WTC11 (cell line): ENCODE measurements around the gene WWOX. TPM values are rescaled to one million over a fixed set of nuclear protein-coding genes. Genes with fewer than 3 reads are reported as not detected.

Experiments used
- ATAC-seq: fragments of 200-7000 bp; cut with Tn5 transposase; 2 replicates; pipeline ENCODE4 v1.10.0; 2021; ENCODE audit warnings: mild to moderate bottlenecking, moderate library complexity
- CTCF ChIA-PET: fragments of 300-600 bp; sonication (Branson Sonifier 250); formaldehyde crosslinking; loops from one replicate; lab custom pipeline; 2021; ENCODE audit warnings: antibody characterized with exemption; lab: Charles Lee
- POLR2A ChIA-PET: fragments of 350-600 bp; sonication (Branson Sonifier 250); formaldehyde crosslinking; loops from one replicate; lab custom pipeline; 2021; ENCODE audit warnings: antibody characterized with exemption; lab: Charles Lee
- DNase-seq: peaks from one replicate; pipeline ENCODE4 v3.0.0; 2021; ENCODE audit warnings: low spot score
- H3K27ac Mint-ChIP-seq: 2 replicates; pipeline ENCODE4 v1.8.0; 2021; ENCODE audit warnings: mixed read lengths
- H3K27me3 Mint-ChIP-seq: 2 replicates; pipeline ENCODE4 v1.8.0; 2021; ENCODE audit warnings: low read depth, mild to moderate bottlenecking, moderate library complexity, mixed read lengths
- H3K36me3 Mint-ChIP-seq: 2 replicates; pipeline ENCODE4 v1.8.0; 2021; ENCODE audit warnings: mixed read lengths
- H3K4me1 Mint-ChIP-seq: 2 replicates; pipeline ENCODE4 v1.8.0; 2022; ENCODE audit warnings: mixed read lengths
- H3K4me3 Mint-ChIP-seq: 2 replicates; pipeline ENCODE4 v1.8.0; 2021; ENCODE audit warnings: mild to moderate bottlenecking, moderate library complexity, mixed read lengths
- H3K9me3 Mint-ChIP-seq: 2 replicates; pipeline ENCODE4 v1.8.0; 2021; ENCODE audit warnings: mixed read lengths
- FOXK1 ChIP-seq: sonication (generic); formaldehyde crosslinking; IDR thresholded peaks from 2 replicates; pipeline ENCODE4 v1.8.0; 2022; ENCODE audit warnings: mild to moderate bottlenecking, moderate library complexity, missing genetic modification reagents
- GRHL2 ChIP-seq: fragments of 250-450 bp; sonication (Bioruptor Pico); IDR thresholded peaks from 2 replicates; pipeline ENCODE4 v1.8.0; 2022; ENCODE audit warnings: mild to moderate bottlenecking, moderate library complexity; ENCODE audit not compliant: insufficient replicate concordance, severe bottlenecking
- HMGA2 ChIP-seq: fragments of 250-450 bp; sonication (Bioruptor Pico); IDR thresholded peaks from 2 replicates; pipeline ENCODE4 v1.4.0; 2021; ENCODE audit warnings: mild to moderate bottlenecking, moderate library complexity
- JAZF1 ChIP-seq: fragments of 250-450 bp; sonication (Bioruptor Pico); IDR thresholded peaks from 2 replicates; pipeline ENCODE4 v1.9.0; 2021; ENCODE audit warnings: moderate library complexity, mild to moderate bottlenecking, inconsistent platforms
- MXD4 ChIP-seq: fragments of 250-450 bp; sonication (Bioruptor Pico); IDR thresholded peaks from 2 replicates; pipeline ENCODE4 v1.8.0; 2021; ENCODE audit warnings: mild to moderate bottlenecking, moderate library complexity, borderline replicate concordance
- MYBL2 ChIP-seq: sonication (generic); formaldehyde crosslinking; IDR thresholded peaks from 2 replicates; pipeline ENCODE4 v1.8.1; 2023; ENCODE audit warnings: mild to moderate bottlenecking, moderate library complexity, missing genetic modification reagents
- NFYB ChIP-seq: sonication (generic); formaldehyde crosslinking; conservative IDR thresholded peaks from 2 replicates; pipeline ENCODE4 v1.8.0; 2022; ENCODE audit warnings: low read depth, missing genetic modification reagents
- OVOL2 ChIP-seq: fragments of 250-450 bp; sonication (Bioruptor Pico); IDR thresholded peaks from 2 replicates; pipeline ENCODE4 v1.9.0; 2021; ENCODE audit warnings: mild to moderate bottlenecking, borderline replicate concordance
- RELA ChIP-seq: sonication (generic); formaldehyde crosslinking; IDR thresholded peaks from 2 replicates; pipeline ENCODE4 v1.8.1; 2022; ENCODE audit warnings: missing genetic modification reagents, mild to moderate bottlenecking, borderline replicate concordance
- SMAD3 ChIP-seq: sonication (generic); formaldehyde crosslinking; IDR thresholded peaks from 2 replicates; pipeline ENCODE4 v1.8.0; 2022; ENCODE audit warnings: missing genetic modification reagents, mild to moderate bottlenecking, borderline replicate concordance
- SMAD4 ChIP-seq: sonication (generic); formaldehyde crosslinking; IDR thresholded peaks from 2 replicates; pipeline ENCODE4 v1.8.0; 2022; ENCODE audit warnings: mild to moderate bottlenecking, missing genetic modification reagents
- ZNF396 ChIP-seq: fragments of 250-450 bp; sonication (Bioruptor Pico); IDR thresholded peaks from 2 replicates; pipeline ENCODE4 v1.8.0; 2021; ENCODE audit warnings: mild to moderate bottlenecking, moderate library complexity, borderline replicate concordance
- ZNF423 ChIP-seq: fragments of 250-450 bp; sonication (Bioruptor Pico); IDR thresholded peaks from 2 replicates; pipeline ENCODE4 v2.1.2; 2022; ENCODE audit warnings: mild to moderate bottlenecking, moderate library complexity
- total RNA-seq: library from RNA; stranded (reverse); gene quantifications from 3 replicates; pipeline ENCODE4 v1.2.3, GENCODE V29; 2021
- TF ChIP-seq, protein P1 (sequence below): sonication (generic); formaldehyde crosslinking; IDR thresholded peaks from 2 replicates; pipeline ENCODE4 v1.8.1; 2023; ENCODE audit warnings: mild to moderate bottlenecking, missing genetic modification reagents
- TF ChIP-seq, protein P2 (sequence below): sonication (generic); formaldehyde crosslinking; IDR thresholded peaks from 2 replicates; pipeline ENCODE4 v1.8.1; 2023; ENCODE audit warnings: mild to moderate bottlenecking, missing genetic modification reagents, moderate library complexity
- TF ChIP-seq, protein P3 (sequence below): sonication (generic); formaldehyde crosslinking; IDR thresholded peaks from 2 replicates; pipeline ENCODE4 v1.8.0; 2023; ENCODE audit warnings: mild to moderate bottlenecking, missing genetic modification reagents
- TF ChIP-seq, protein P4 (sequence below): sonication (generic); formaldehyde crosslinking; IDR thresholded peaks from 2 replicates; pipeline ENCODE4 v1.8.1; 2022; ENCODE audit warnings: low read depth, mild to moderate bottlenecking, moderate library complexity, missing genetic modification reagents, borderline replicate concordance
- TF ChIP-seq, protein P5 (sequence below): fragments of 200-600 bp; IDR thresholded peaks from 2 replicates; pipeline ENCODE4 v1.8.0; 2022; ENCODE audit warnings: antibody characterized with exemption
- TF ChIP-seq, protein P6 (sequence below): sonication (generic); formaldehyde crosslinking; IDR thresholded peaks from 2 replicates; pipeline ENCODE4 v1.8.1; 2022; ENCODE audit warnings: mild to moderate bottlenecking, missing genetic modification reagents, moderate library complexity, borderline replicate concordance

Gene WWOX
- total RNA-seq, 1 experiment from 2014 or later = 15.7 TPM

DNA sequence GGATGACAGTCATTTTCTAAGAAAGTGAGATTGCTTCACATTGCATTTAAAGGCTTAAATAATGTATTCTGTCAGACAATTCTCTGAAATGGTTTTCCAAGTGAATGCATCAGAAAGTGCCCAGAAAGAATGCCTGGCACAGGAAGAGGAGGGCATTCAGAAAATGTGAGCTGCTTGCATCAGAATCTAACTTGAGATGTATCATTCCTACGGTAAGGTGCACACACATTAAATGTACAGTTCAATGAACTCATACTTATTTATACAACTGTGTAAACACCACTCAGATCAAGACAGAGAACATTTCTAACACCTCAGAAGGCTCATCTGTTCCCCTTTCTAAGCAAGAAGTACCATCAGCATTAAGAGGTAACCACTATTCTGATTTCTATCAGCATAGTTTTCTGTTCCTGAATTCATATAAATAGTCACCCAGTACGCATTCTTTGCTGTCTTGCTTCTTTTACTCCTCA lies 863.0 kb downstream of the WWOX start:
- Mint-ChIP-seq H3K9me3 (peaks cover 16% of the 10 kb centered on the region), H3K4me3 (no peak overlapping the region), H3K36me3 (peaks cover 10% of the 10 kb centered on the region), H3K27ac (no peak overlapping the region), H3K4me1 (peaks cover 8% of the 10 kb centered on the region), H3K27me3 (no peaks in the 10 kb centered on the region; the same call in 1 of the 2 replicates)
- TF ChIP-seq ZNF423 (CRISPR knock-in tag) (no peak), RELA (CRISPR knock-in tag) (no peak), JAZF1 (CRISPR knock-in tag) (no peak), ZNF396 (CRISPR knock-in tag) (no peak), OVOL2 (CRISPR knock-in tag) (no peak), SMAD4 (CRISPR knock-in tag) (no peak), FOXK1 (CRISPR knock-in tag) (no peak), NFYB (no peak), MYBL2 (CRISPR knock-in tag) (no peak), GRHL2 (CRISPR knock-in tag) (no peak), MXD4 (no peak), SMAD3 (no peak), HMGA2 (CRISPR knock-in tag) (no peak)
- TF ChIP-seq, protein P1, sequence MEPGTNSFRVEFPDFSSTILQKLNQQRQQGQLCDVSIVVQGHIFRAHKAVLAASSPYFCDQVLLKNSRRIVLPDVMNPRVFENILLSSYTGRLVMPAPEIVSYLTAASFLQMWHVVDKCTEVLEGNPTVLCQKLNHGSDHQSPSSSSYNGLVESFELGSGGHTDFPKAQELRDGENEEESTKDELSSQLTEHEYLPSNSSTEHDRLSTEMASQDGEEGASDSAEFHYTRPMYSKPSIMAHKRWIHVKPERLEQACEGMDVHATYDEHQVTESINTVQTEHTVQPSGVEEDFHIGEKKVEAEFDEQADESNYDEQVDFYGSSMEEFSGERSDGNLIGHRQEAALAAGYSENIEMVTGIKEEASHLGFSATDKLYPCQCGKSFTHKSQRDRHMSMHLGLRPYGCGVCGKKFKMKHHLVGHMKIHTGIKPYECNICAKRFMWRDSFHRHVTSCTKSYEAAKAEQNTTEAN (CRISPR knock-in tag) = no peak
- TF ChIP-seq, protein P2, sequence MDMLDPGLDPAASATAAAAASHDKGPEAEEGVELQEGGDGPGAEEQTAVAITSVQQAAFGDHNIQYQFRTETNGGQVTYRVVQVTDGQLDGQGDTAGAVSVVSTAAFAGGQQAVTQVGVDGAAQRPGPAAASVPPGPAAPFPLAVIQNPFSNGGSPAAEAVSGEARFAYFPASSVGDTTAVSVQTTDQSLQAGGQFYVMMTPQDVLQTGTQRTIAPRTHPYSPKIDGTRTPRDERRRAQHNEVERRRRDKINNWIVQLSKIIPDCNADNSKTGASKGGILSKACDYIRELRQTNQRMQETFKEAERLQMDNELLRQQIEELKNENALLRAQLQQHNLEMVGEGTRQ = no peak
- TF ChIP-seq, protein P3, sequence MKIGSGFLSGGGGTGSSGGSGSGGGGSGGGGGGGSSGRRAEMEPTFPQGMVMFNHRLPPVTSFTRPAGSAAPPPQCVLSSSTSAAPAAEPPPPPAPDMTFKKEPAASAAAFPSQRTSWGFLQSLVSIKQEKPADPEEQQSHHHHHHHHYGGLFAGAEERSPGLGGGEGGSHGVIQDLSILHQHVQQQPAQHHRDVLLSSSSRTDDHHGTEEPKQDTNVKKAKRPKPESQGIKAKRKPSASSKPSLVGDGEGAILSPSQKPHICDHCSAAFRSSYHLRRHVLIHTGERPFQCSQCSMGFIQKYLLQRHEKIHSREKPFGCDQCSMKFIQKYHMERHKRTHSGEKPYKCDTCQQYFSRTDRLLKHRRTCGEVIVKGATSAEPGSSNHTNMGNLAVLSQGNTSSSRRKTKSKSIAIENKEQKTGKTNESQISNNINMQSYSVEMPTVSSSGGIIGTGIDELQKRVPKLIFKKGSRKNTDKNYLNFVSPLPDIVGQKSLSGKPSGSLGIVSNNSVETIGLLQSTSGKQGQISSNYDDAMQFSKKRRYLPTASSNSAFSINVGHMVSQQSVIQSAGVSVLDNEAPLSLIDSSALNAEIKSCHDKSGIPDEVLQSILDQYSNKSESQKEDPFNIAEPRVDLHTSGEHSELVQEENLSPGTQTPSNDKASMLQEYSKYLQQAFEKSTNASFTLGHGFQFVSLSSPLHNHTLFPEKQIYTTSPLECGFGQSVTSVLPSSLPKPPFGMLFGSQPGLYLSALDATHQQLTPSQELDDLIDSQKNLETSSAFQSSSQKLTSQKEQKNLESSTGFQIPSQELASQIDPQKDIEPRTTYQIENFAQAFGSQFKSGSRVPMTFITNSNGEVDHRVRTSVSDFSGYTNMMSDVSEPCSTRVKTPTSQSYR = no peak
- TF ChIP-seq, protein P4, sequence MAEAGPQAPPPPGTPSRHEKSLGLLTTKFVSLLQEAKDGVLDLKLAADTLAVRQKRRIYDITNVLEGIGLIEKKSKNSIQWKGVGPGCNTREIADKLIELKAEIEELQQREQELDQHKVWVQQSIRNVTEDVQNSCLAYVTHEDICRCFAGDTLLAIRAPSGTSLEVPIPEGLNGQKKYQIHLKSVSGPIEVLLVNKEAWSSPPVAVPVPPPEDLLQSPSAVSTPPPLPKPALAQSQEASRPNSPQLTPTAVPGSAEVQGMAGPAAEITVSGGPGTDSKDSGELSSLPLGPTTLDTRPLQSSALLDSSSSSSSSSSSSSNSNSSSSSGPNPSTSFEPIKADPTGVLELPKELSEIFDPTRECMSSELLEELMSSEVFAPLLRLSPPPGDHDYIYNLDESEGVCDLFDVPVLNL (CRISPR knock-in tag) = no peak
- TF ChIP-seq, protein P5, sequence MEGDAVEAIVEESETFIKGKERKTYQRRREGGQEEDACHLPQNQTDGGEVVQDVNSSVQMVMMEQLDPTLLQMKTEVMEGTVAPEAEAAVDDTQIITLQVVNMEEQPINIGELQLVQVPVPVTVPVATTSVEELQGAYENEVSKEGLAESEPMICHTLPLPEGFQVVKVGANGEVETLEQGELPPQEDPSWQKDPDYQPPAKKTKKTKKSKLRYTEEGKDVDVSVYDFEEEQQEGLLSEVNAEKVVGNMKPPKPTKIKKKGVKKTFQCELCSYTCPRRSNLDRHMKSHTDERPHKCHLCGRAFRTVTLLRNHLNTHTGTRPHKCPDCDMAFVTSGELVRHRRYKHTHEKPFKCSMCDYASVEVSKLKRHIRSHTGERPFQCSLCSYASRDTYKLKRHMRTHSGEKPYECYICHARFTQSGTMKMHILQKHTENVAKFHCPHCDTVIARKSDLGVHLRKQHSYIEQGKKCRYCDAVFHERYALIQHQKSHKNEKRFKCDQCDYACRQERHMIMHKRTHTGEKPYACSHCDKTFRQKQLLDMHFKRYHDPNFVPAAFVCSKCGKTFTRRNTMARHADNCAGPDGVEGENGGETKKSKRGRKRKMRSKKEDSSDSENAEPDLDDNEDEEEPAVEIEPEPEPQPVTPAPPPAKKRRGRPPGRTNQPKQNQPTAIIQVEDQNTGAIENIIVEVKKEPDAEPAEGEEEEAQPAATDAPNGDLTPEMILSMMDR = no peak
- TF ChIP-seq, protein P6, sequence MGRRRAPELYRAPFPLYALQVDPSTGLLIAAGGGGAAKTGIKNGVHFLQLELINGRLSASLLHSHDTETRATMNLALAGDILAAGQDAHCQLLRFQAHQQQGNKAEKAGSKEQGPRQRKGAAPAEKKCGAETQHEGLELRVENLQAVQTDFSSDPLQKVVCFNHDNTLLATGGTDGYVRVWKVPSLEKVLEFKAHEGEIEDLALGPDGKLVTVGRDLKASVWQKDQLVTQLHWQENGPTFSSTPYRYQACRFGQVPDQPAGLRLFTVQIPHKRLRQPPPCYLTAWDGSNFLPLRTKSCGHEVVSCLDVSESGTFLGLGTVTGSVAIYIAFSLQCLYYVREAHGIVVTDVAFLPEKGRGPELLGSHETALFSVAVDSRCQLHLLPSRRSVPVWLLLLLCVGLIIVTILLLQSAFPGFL (CRISPR knock-in tag) = no peak
- no peak for ATAC-seq
- POLR2A ChIA-PET = no interaction called here
- DNase-seq = no peak
- CTCF ChIA-PET = no interaction called here
